Effector memory CD8-positive, alpha-beta T cell (primary cell): ENCODE results near the gene ALKAL2.

ENCODE experiments used
- ATAC-seq: fragments of 150-1000 bp; cut with Tn5 transposase; replicated peaks from 2 replicates; pipeline ENCODE4 v1.10.0; 2021; ENCODE audit warnings: mild to moderate bottlenecking, moderate library complexity
- DNase-seq, 3 experiments: peaks; one replicate each; pipeline ENCODE4 v3.0.0; 2021
- H3K27ac Mint-ChIP-seq, 2 donors: one replicate each; pipeline ENCODE4 v1.8.0; 2022; ENCODE audit warnings: mild to moderate bottlenecking in 2 of 2, mixed read lengths in 2 of 2, moderate library complexity in 2 of 2
- H3K27me3 Mint-ChIP-seq, 2 donors: one replicate each; pipeline ENCODE4 v1.8.0; 2022; ENCODE audit warnings: mixed read lengths in 2 of 2
- H3K36me3 Mint-ChIP-seq: one replicate; pipeline ENCODE4 v1.8.0; 2022; ENCODE audit warnings: mild to moderate bottlenecking, moderate library complexity, mixed read lengths; ENCODE audit not compliant: insufficient read depth
- H3K4me1 Mint-ChIP-seq, 2 donors: one replicate each; pipeline ENCODE4 v1.8.0; 2022; ENCODE audit warnings: low read depth in 2 of 2, mixed read lengths in 2 of 2
- H3K4me3 Mint-ChIP-seq, 2 donors: one replicate each; pipeline ENCODE4 v1.8.0; 2022; ENCODE audit warnings: mild to moderate bottlenecking in 2 of 2, mixed read lengths in 2 of 2, moderate library complexity in 2 of 2
- H3K9me3 Mint-ChIP-seq, 2 donors: one replicate each; pipeline ENCODE4 v1.8.0; 2022; ENCODE audit warnings: mixed read lengths in 2 of 2

Gene ALKAL2

GRCh38 chr2:286774-287392 lies 1.0 kb downstream of the ALKAL2 start:
- no peak for DNase-seq

GRCh38 chr2:286035-286434 lies 1.9 kb downstream of the ALKAL2 start:
- peaks cover 11% of the 10 kb centered on the region for H3K36me3 Mint-ChIP-seq
- peak overlapping the region; percentile 11 to 46 for H3K4me3 Mint-ChIP-seq
- DNase-seq (no peak), ATAC-seq (no peak)
- H3K27me3 Mint-ChIP-seq = peaks cover 22 to 33% of the 10 kb centered on the region in 2 donors
- no peaks in the 10 kb centered on the region for H3K9me3 Mint-ChIP-seq
- H3K4me1 Mint-ChIP-seq = peaks cover 3 to 15% of the 10 kb centered on the region in 2 donors
- no peak overlapping the region for H3K27ac Mint-ChIP-seq

More at GRCh38 chr2:286774-287392, 1.0 kb downstream of the ALKAL2 start:
- Mint-ChIP-seq H3K9me3 (no peaks in the 10 kb centered on the region), H3K4me1 (peaks cover 3 to 15% of the 10 kb centered on the region in 2 donors), H3K27ac (no peak overlapping the region), H3K27me3 (peaks cover 22 to 34% of the 10 kb centered on the region in 2 donors), H3K4me3 (peak overlapping the region; percentile 40 to 50), H3K36me3 (peaks cover 3% of the 10 kb centered on the region)
- ATAC-seq = no peak

GRCh38 chr2:285531-285930 lies 2.4 kb downstream of the ALKAL2 start:
- DNase-seq (no peak), ATAC-seq (no peak)
- Mint-ChIP-seq H3K36me3 (peaks cover 13% of the 10 kb centered on the region), H3K4me1 (peaks cover 3 to 15% of the 10 kb centered on the region in 2 donors), H3K9me3 (no peaks in the 10 kb centered on the region), H3K27me3 (peaks cover 17 to 28% of the 10 kb centered on the region in 2 donors), H3K4me3 (peak overlapping the region; percentile 11 to 46), H3K27ac (no peak overlapping the region)

GRCh38 chr2:284896-285492 lies 2.9 kb downstream of the ALKAL2 start:
- Mint-ChIP-seq H3K27me3 (peaks cover 11 to 22% of the 10 kb centered on the region in 2 donors), H3K27ac (no peak overlapping the region), H3K9me3 (no peaks in the 10 kb centered on the region), H3K4me3 (no peak overlapping the region), H3K36me3 (peaks cover 13% of the 10 kb centered on the region), H3K4me1 (peaks cover 3 to 13% of the 10 kb centered on the region in 2 donors)
- ATAC-seq (no peak), DNase-seq (no peak)

- Mint-ChIP-seq H3K36me3 (peaks cover 21% of the 10 kb centered on the region), H3K27ac (no peak overlapping the region), H3K9me3 (no peaks in the 10 kb centered on the region), H3K4me3 (no peak overlapping the region), H3K27me3 (peaks cover 6 to 16% of the 10 kb centered on the region in 2 donors), H3K4me1 (peaks cover 0 to 7% of the 10 kb centered on the region in 2 donors)
- no peak for ATAC-seq
- no peak for DNase-seq
These were observed 3.7 kb downstream of the ALKAL2 start for GRCh38 chr2:283996-284794.

GRCh38 chr2:282371-283263 lies 5.3 kb downstream of the ALKAL2 start:
- DNase-seq = no peak
- no peak overlapping the region for H3K4me3 Mint-ChIP-seq
- no peaks in the 10 kb centered on the region for H3K9me3 Mint-ChIP-seq
- peaks cover 6 to 16% of the 10 kb centered on the region in 2 donors for H3K27me3 Mint-ChIP-seq
- no peak overlapping the region for H3K27ac Mint-ChIP-seq
- peaks cover 37% of the 10 kb centered on the region for H3K36me3 Mint-ChIP-seq
- H3K4me1 Mint-ChIP-seq = peaks cover 0 to 7% of the 10 kb centered on the region in 2 donors
- ATAC-seq = no peak

- H3K36me3 Mint-ChIP-seq = peaks cover 48% of the 10 kb centered on the region
- ATAC-seq (no peak), DNase-seq (no peak)
- H3K4me3 Mint-ChIP-seq = no peak overlapping the region
- H3K4me1 Mint-ChIP-seq = peaks cover 0 to 7% of the 10 kb centered on the region in 2 donors
- H3K27me3 Mint-ChIP-seq = peaks cover 6 to 9% of the 10 kb centered on the region in 2 donors
- H3K27ac Mint-ChIP-seq = no peak overlapping the region
- no peaks in the 10 kb centered on the region for H3K9me3 Mint-ChIP-seq
These were observed 6.5 kb downstream of the ALKAL2 start for GRCh38 chr2:281381-281780.

- Mint-ChIP-seq H3K4me3 (no peak overlapping the region), H3K27ac (no peak overlapping the region), H3K36me3 (peaks cover 55% of the 10 kb centered on the region), H3K4me1 (peaks cover 0 to 4% of the 10 kb centered on the region in 2 donors), H3K9me3 (no peaks in the 10 kb centered on the region), H3K27me3 (peaks cover under 1 to 2% of the 10 kb centered on the region in 2 donors)
- ATAC-seq (no peak), DNase-seq (no peak)
These were observed 7.2 kb downstream of the ALKAL2 start for GRCh38 chr2:280650-281110.

- H3K27ac Mint-ChIP-seq = no peak overlapping the region
These were observed 7.8 kb downstream of the ALKAL2 start for GRCh38 chr2:279956-280649.

GRCh38 chr2:279366-279765 lies 8.5 kb downstream of the ALKAL2 start:
- H3K27me3 Mint-ChIP-seq = no peaks in the 10 kb centered on the region
- no peak for DNase-seq
- H3K36me3 Mint-ChIP-seq = peaks cover 66% of the 10 kb centered on the region
- H3K27ac Mint-ChIP-seq = no peak overlapping the region
- no peaks in the 10 kb centered on the region for H3K9me3 Mint-ChIP-seq
- no peak for ATAC-seq
- H3K4me1 Mint-ChIP-seq = peaks cover 1 to 3% of the 10 kb centered on the region in 2 donors
- H3K4me3 Mint-ChIP-seq = no peak overlapping the region

More at GRCh38 chr2:279956-280649, 7.8 kb downstream of the ALKAL2 start:
- no peak for DNase-seq
- H3K27me3 Mint-ChIP-seq = no peaks in the 10 kb centered on the region
- ATAC-seq = no peak
- H3K4me1 Mint-ChIP-seq = no peaks in the 10 kb centered on the region
- no peak overlapping the region for H3K4me3 Mint-ChIP-seq
- peaks cover 61% of the 10 kb centered on the region for H3K36me3 Mint-ChIP-seq
- H3K9me3 Mint-ChIP-seq = no peaks in the 10 kb centered on the region

- Mint-ChIP-seq H3K27ac (no peak overlapping the region), H3K4me1 (peaks cover 1 to 5% of the 10 kb centered on the region in 2 donors), H3K4me3 (no peak overlapping the region), H3K9me3 (no peaks in the 10 kb centered on the region), H3K27me3 (no peaks in the 10 kb centered on the region), H3K36me3 (peaks cover 68% of the 10 kb centered on the region)
- DNase-seq (no peak), ATAC-seq (no peak)
These were observed 9.0 kb downstream of the ALKAL2 start for GRCh38 chr2:278927-279320.

GRCh38 chr2:278312-278926 lies 9.5 kb downstream of the ALKAL2 start:
- H3K27me3 Mint-ChIP-seq = no peaks in the 10 kb centered on the region
- no peaks in the 10 kb centered on the region for H3K9me3 Mint-ChIP-seq
- no peak for DNase-seq
- no peak overlapping the region for H3K4me3 Mint-ChIP-seq
- H3K36me3 Mint-ChIP-seq = peaks cover 73% of the 10 kb centered on the region
- no peak for ATAC-seq
- peaks cover 1 to 5% of the 10 kb centered on the region in 2 donors for H3K4me1 Mint-ChIP-seq
- no peak overlapping the region for H3K27ac Mint-ChIP-seq
